Heart left ventricle (tissue), 16 donors: ENCODE results near the gene PIGB. TPM values are rescaled to one million over a fixed set of nuclear protein-coding genes. Genes with fewer than 3 reads are reported as not detected.

Experiments
- ATAC-seq, 4 donors: fragments of 200-7000 bp; cut with Tn5 transposase; one replicate each; pipeline ENCODE4 v1.9.1; 2020 to 2022; ENCODE audit warnings: moderate library complexity in 4 of 4, mild to moderate bottlenecking in 3 of 4, moderate number of reproducible peaks in 1 of 4
- DNase-seq, 5 donors: peaks; one replicate each; pipeline ENCODE4 v3.0.0-alpha.2; 2020
- H3K27ac ChIP-seq, 12 donors: fragments of 200-600 bp; sonication (generic) in 4 of 12; one replicate each; pipeline versions ENCODE4 v1.5.0 to v1.8.0; 2016 to 2022; ENCODE audit warnings: mild to moderate bottlenecking in 2 of 12
- H3K27me3 ChIP-seq, 9 donors: fragments of 200-600 bp; sonication (generic) in 2 of 9; one replicate each; pipeline versions ENCODE4 v1.5.1 to v1.8.0; 2016 to 2022; ENCODE audit warnings: mild to moderate bottlenecking in 3 of 9
- H3K36me3 ChIP-seq, 9 donors: fragments of 200-600 bp; sonication (generic) in 2 of 9; one replicate each; pipeline versions ENCODE4 v1.5.0 to v1.8.0; 2018 to 2022; ENCODE audit warnings: mild to moderate bottlenecking in 2 of 9
- H3K4me1 ChIP-seq, 12 donors: fragments of 200-600 bp; sonication (generic) in 4 of 12; one replicate each; pipeline versions ENCODE4 v1.5.0 to v1.8.0; 2016 to 2022; ENCODE audit warnings: mild to moderate bottlenecking in 3 of 12
- H3K4me3 ChIP-seq, 12 donors: fragments of 200-600 bp; sonication (generic) in 4 of 12; one replicate each; pipeline versions ENCODE4 v1.5.0 to v1.8.0; 2017 to 2022; ENCODE audit warnings: mild to moderate bottlenecking in 9 of 12, moderate library complexity in 4 of 12
- H3K9me3 ChIP-seq, 12 donors: fragments of 200-600 bp; sonication (generic) in 4 of 12; one replicate each; pipeline versions ENCODE4 v1.5.0 to v1.8.0; 2016 to 2022; ENCODE audit warnings: mild to moderate bottlenecking in 1 of 12
- POLR2A ChIP-seq, 2 donors: fragments of 450-650 bp; IDR thresholded peaks; one replicate each; pipeline ENCODE4 v1.6.1; 2017; ENCODE audit warnings: antibody characterized with exemption in 2 of 2, mild to moderate bottlenecking in 2 of 2, moderate library complexity in 2 of 2
- WGBS, 4 donors: extraction: QIAGEN DNeasy Blood & Tissue Kit in 2 of 4; methylation state at CpG; one replicate each; pipeline versions ENCODE4 v1.1.5 to v1.1.7; 2013 to 2018; 5-methylcytosine and 5-hydroxymethylcytosine counted together
- intact Hi-C, 10 donors: fragments of 100-400 bp; cut with DNase I; formaldehyde crosslinking; loops; one replicate each; pipeline versions ENCODE4 v1.11.1 to v1.14.2; 2022
- polyA plus RNA-seq, 2 donors: library from polyadenylated mRNA; stranded (reverse); fragments of 200-250 nt; gene quantifications; one replicate each; pipeline ENCODE4 v1.2.3, GENCODE V29; 2013
- total RNA-seq, 9 donors: library from RNA; depleted of rRNA in 2 of 9; stranded (reverse); fragments of >200 nt in 2 of 9; fragmentation: NEBNext Ultra II Directional in 3 of 9; extraction: Animal tissue kit (Norgen Biotek cat#: 25700) in 3 of 9; gene quantifications; one replicate each; pipeline versions ENCODE4 v1.1.0 to v1.2.4, GENCODE V29; 2016 to 2023
- TF ChIP-seq, protein P1 (sequence below), 12 donors: fragments of 200-600 bp; sonication (generic) in 4 of 12; IDR thresholded peaks; one replicate each; pipeline versions ENCODE4 v1.5.0 to v1.8.0; 2018 to 2022; ENCODE audit warnings: antibody characterized with exemption in 12 of 12, mild to moderate bottlenecking in 5 of 12
- donor health status: ischemic (EF 13 %, LVEDD 7.1; RV severe dilation, severe dysfunction).
- donor health status: healthy with polysubstance abuse.
- donor health status: DM: no; HTN: yes; CAD: no.
- donor health status: DM: no; HTN: no; CAD: no.
- donor health status: ischemic (EF 25% LVEDD 6.9; RV normal size, moderate dysfunction).
- donor health status: ischemic (EF 25% LVEDD 5.7; RV mildly dilated, moderate dysfunction).
- donor health status: healthy.
- donor health status: DM: yes; HTN: yes; CAD: no.
- donor health status: ischemic (EF 35%, LVEDD 5.7; RV mildly dilated, moderate dysfunction).
- donor health status: nonischemic (EF 11% LVEDD 7.7; RV severe dilation, severe dysfunction).
- donor health status: DM: yes; HTN: yes; CAD: no.
- donor health status: PGD.
- donor health status: ischemic (EF 29% LVEDD 5.4; RV normal size, mild dysfunction).
- donor health status: nonischemic (EF 23%, LVEDD 6.1; RV moderate dilation, normal function).

PIGB gene
- total and polyA plus RNA-seq, 11 donors = 2.3 to 10.3 (median 3.0) TPM

DNA sequence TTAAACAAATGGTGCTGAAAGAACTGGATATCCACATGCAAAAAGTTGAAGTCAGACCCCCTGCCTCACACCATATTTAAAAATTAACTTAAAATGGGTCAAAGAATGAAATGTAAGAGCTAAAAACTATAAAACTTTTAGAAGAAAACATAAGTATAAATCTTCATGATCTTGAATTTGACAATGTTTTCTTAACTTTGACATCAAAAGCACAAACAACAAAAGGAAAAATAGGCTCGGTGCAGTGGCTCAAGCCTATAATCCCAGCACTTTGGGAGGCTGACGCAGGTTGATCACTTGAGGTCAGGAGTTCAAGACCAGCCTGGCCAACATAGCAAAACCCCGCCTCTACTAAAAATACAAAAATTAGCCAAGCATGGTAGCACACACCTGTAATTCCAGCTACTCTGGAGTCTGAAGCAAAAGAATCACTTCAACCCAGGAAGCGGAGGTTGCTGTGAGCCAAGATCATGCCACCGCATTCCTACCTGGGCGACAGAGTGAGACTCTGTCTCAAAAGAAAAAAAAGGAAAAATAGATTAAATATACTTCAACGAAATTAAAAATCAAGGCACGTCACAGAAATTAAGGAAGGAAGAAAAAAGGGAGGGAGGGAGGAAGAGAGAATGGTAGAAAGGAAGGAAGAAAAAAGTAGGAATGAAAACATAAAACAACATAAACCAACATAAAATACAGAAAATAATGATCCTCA, 30.9 kb upstream of the PIGB start:
- no peak for DNase-seq
- WGBS, 4 donors = 92 to 96% (median 94%) methylated on average over 8 of the region's 8 CpGs
- H3K4me3 ChIP-seq = peak overlapping the region in 4 of 12 donors; percentile 75 to 90 (median 82)
- H3K27me3 ChIP-seq = no peaks in the 10 kb centered on the region
- TF ChIP-seq, protein P1, sequence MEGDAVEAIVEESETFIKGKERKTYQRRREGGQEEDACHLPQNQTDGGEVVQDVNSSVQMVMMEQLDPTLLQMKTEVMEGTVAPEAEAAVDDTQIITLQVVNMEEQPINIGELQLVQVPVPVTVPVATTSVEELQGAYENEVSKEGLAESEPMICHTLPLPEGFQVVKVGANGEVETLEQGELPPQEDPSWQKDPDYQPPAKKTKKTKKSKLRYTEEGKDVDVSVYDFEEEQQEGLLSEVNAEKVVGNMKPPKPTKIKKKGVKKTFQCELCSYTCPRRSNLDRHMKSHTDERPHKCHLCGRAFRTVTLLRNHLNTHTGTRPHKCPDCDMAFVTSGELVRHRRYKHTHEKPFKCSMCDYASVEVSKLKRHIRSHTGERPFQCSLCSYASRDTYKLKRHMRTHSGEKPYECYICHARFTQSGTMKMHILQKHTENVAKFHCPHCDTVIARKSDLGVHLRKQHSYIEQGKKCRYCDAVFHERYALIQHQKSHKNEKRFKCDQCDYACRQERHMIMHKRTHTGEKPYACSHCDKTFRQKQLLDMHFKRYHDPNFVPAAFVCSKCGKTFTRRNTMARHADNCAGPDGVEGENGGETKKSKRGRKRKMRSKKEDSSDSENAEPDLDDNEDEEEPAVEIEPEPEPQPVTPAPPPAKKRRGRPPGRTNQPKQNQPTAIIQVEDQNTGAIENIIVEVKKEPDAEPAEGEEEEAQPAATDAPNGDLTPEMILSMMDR (IDR thresholded peaks at IDR 0.05) = no peak
- no peak for TF ChIP-seq POLR2A (IDR thresholded peaks at IDR 0.05)
- no peaks in the 10 kb centered on the region for H3K9me3 ChIP-seq
- H3K36me3 ChIP-seq = no peaks in the 10 kb centered on the region
- H3K4me1 ChIP-seq = peaks cover 0 to 55% (median 3%) of the 10 kb centered on the region in 12 donors
- H3K27ac ChIP-seq = peak overlapping the region in 2 of 12 donors; percentile 88 to 96
- ATAC-seq = no peak
- intact Hi-C loops = loop anchor here in 1 of 10 donors (5.0 kb wide), 1 partner anchor 71 kb away; no protein-coding TSS in a partner anchor

GRCh38 chr15:55289011-55289745, 29.8 kb upstream of the PIGB start:
- peak overlapping the region; percentile 72 to 96 (median 87) for H3K27ac ChIP-seq
- TF ChIP-seq POLR2A (IDR thresholded peaks at IDR 0.05) = peak in 1 of 2 donors; percentile 20
- TF ChIP-seq, protein P1 (IDR thresholded peaks at IDR 0.05) = no peak
- no peaks in the 10 kb centered on the region for H3K27me3 ChIP-seq
- H3K9me3 ChIP-seq = no peaks in the 10 kb centered on the region
- peak in 2 of 4 donors; percentile 44 to 49 for ATAC-seq
- H3K36me3 ChIP-seq = no peaks in the 10 kb centered on the region
- peak in 3 of 5 donors; percentile 12 to 30 (median 20) for DNase-seq
- peaks cover 0 to 45% (median 3%) of the 10 kb centered on the region in 12 donors for H3K4me1 ChIP-seq
- intact Hi-C loops = loop anchor here in 1 of 10 donors (5.0 kb wide), 1 partner anchor 72 kb away; no protein-coding TSS in a partner anchor
- 4 to 13% (median 7%) methylated on average over 14 to 37 of the region's 37 CpGs for WGBS, 4 donors
- H3K4me3 ChIP-seq = peak overlapping the region; percentile 73 to 94 (median 84)

GRCh38 chr15:55289746-55290527, 29.1 kb upstream of the PIGB start, which contains the start of gene RAB27A:
Gene RAB27A, minus strand, starts transcription at chr15:55289813. Its CDS starts 54,879 bp downstream, at chr15:55234934.
- no peaks in the 10 kb centered on the region for H3K27me3 ChIP-seq
- peak within 1 kb of the TSS; percentile 72 to 96 (median 87) for H3K27ac ChIP-seq
- peak in 1 of 2 donors; percentile 18 for TF ChIP-seq POLR2A (IDR thresholded peaks at IDR 0.05)
- TF ChIP-seq, protein P1 (IDR thresholded peaks at IDR 0.05) = no peak
- H3K4me1 ChIP-seq = peaks cover 0 to 37% (median 3%) of the 10 kb centered on the region in 12 donors
- H3K4me3 ChIP-seq = peak within 1 kb of the TSS; percentile 73 to 94 (median 84)
- intact Hi-C loops = loop anchor here (1.0 to 10.0 kb wide), 6 partner anchors 71 to 115 kb away; partner anchors contain the start of genes CCPG1 (in 1 of the 10) and PIERCE2 (in 1 of the 10)
- DNase-seq = peak; percentile 59 to 85 (median 71)
- H3K9me3 ChIP-seq = no peaks in the 10 kb centered on the region
- WGBS, 4 donors = 0 to 1% (median 0%) methylated on average over 50 to 69 of the region's 69 CpGs
- no peaks in the 10 kb centered on the region for H3K36me3 ChIP-seq
- peak; percentile 85 to 91 (median 90) for ATAC-seq
